Measurements from ENCODE around the gene ESYT2.
"Not testable (repeated sequence)": the region's sequence is repeated elsewhere in the genome, so short reads cannot be mapped to it uniquely, and the experiment has no call there.

Gene ESYT2

DNA sequence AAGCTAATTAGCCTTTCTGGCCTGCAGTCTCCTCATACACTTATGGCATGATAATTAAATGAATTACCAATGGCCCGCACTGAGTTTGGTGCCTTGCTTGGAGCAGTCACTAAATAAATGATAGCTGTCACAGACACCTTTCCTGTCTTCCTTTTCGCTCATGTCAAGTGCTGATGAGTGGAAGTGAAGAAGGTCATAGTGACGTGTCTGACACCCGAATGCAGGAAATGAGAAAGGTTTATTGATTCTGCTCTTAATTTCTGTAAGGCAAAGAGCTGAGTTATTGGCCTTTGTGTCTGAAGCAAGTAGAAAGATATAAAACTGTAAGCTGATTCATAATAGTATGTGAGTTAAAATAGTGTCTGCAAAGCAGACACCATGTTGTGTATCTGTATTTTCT is 13.2 kb upstream of the ESYT2 start:
- TF ChIP-seq EZH2 (optimal IDR thresholded peaks at IDR 0.05; ENCODE audit: low read depth, low read length) (no peak), EZH2phosphoT487 (IDR thresholded peaks at IDR 0.05; ENCODE audit: low read length) (no peak)
- TF ChIP-seq, protein P1, sequence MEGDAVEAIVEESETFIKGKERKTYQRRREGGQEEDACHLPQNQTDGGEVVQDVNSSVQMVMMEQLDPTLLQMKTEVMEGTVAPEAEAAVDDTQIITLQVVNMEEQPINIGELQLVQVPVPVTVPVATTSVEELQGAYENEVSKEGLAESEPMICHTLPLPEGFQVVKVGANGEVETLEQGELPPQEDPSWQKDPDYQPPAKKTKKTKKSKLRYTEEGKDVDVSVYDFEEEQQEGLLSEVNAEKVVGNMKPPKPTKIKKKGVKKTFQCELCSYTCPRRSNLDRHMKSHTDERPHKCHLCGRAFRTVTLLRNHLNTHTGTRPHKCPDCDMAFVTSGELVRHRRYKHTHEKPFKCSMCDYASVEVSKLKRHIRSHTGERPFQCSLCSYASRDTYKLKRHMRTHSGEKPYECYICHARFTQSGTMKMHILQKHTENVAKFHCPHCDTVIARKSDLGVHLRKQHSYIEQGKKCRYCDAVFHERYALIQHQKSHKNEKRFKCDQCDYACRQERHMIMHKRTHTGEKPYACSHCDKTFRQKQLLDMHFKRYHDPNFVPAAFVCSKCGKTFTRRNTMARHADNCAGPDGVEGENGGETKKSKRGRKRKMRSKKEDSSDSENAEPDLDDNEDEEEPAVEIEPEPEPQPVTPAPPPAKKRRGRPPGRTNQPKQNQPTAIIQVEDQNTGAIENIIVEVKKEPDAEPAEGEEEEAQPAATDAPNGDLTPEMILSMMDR (IDR thresholded peaks at IDR 0.05; ENCODE audit: low read length): no peak
- H3K9me3 ChIP-seq (replicated peaks; ENCODE audit: insufficient read depth, low read length): no peaks in the 10 kb centered on the region
- DNase-seq: no peak

DNA sequence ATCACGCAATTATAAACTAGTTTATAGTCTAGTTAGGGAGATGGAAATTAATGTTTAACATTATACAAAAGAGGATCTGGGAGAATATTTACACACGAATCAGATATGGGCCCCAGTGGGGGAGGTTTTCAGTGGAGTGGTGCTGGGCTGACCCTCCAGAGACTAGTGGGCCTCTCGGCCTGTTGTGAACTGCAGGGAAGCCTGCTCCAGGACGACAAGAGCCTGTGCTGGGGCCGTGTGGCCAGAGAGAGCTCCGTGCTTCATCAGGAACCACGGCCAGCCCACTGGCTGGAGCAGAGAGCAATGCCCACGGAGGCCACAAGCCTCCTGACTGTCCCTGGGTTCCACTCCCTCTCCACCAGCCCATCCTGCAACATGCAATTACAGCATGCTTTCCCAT is 11.3 kb upstream of the ESYT2 start:
- H3K4me2 ChIP-seq (ENCODE audit: low read depth, low read length): no peak overlapping the region
- no peaks in the 10 kb centered on the region for H3K36me3 ChIP-seq (replicated peaks; ENCODE audit: insufficient read depth, low read length)
- H2AFZ ChIP-seq (ENCODE audit: low read length): no peak overlapping the region
- H4K20me1 ChIP-seq (ENCODE audit: insufficient read depth, low read length): 0 out of 2 replicates have a peak, but pooled peaks cover 4% of the 10 kb centered on the region
- no peaks in the 10 kb centered on the region for H3K9me3 ChIP-seq (replicated peaks; ENCODE audit: insufficient read depth, low read length)
- no peak overlapping the region for H3K9ac ChIP-seq (ENCODE audit: low read length)
- no peak for TF ChIP-seq EZH2phosphoT487 (IDR thresholded peaks at IDR 0.05; ENCODE audit: low read length)
- TF ChIP-seq, protein P1 (IDR thresholded peaks at IDR 0.05; ENCODE audit: low read length): no peak
- TF ChIP-seq EZH2 (optimal IDR thresholded peaks at IDR 0.05; ENCODE audit: low read depth, low read length): no peak
- H3K79me2 ChIP-seq (ENCODE audit: low read length): no peaks in the 10 kb centered on the region
- H3K9me2 ChIP-seq (replicated peaks; ENCODE audit: insufficient read depth, low read length): no peaks in the 10 kb centered on the region
- no peaks in the 10 kb centered on the region for H3K27me3 ChIP-seq (replicated peaks; ENCODE audit: insufficient read depth, low read length)
- no peaks in the 10 kb centered on the region for H3F3A ChIP-seq (ENCODE audit: insufficient read depth, low read length)
- no peak overlapping the region for H3K27ac ChIP-seq (ENCODE audit: low read length)
- no peaks in the 10 kb centered on the region for H3K4me1 ChIP-seq (ENCODE audit: low read length)
- no peak overlapping the region for H3K4me3 ChIP-seq (ENCODE audit: low read length)
- no peak for DNase-seq

More for the DNA sequence above, 13.2 kb upstream of the ESYT2 start:
- Histone ChIP-seq H3F3A (ENCODE audit: insufficient read depth, low read length) (no peaks in the 10 kb centered on the region), H3K4me2 (ENCODE audit: low read depth, low read length) (no peak overlapping the region), H3K4me1 (ENCODE audit: low read length) (no peaks in the 10 kb centered on the region), H3K9ac (ENCODE audit: low read length) (no peak overlapping the region), H3K27me3 (replicated peaks; ENCODE audit: insufficient read depth, low read length) (no peaks in the 10 kb centered on the region), H3K79me2 (ENCODE audit: low read length) (no peaks in the 10 kb centered on the region), H3K36me3 (replicated peaks; ENCODE audit: insufficient read depth, low read length) (no peaks in the 10 kb centered on the region), H3K27ac (ENCODE audit: low read length) (no peak overlapping the region), H3K9me2 (replicated peaks; ENCODE audit: insufficient read depth, low read length) (no peaks in the 10 kb centered on the region), H3K4me3 (ENCODE audit: low read length) (no peak overlapping the region), H4K20me1 (ENCODE audit: insufficient read depth, low read length) (no peaks in the 10 kb centered on the region), H2AFZ (ENCODE audit: low read length) (no peak overlapping the region)

DNA sequence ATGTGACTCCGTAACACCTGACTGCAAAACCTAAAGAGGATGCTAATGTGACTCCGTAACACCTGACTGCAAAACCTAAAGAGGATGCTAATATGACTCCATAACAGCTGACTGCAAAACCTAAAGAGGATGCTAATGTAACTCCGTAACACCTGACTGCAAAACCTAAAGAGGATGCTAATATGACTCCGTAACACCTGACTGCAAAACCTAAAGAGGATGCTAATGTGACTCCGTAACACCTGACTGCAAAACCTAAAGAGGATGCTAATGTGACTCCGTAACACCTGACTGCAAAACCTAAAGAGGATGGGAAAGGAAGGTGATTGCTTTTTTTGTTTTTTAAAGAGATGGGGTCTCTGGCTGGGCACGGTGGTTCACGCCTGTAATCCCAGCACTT is 9.9 kb upstream of the ESYT2 start:
- not testable (repeated sequence) for H3K4me2 ChIP-seq (ENCODE audit: low read depth, low read length); H3F3A ChIP-seq (ENCODE audit: insufficient read depth, low read length); DNase-seq; H3K9me2 ChIP-seq (replicated peaks; ENCODE audit: insufficient read depth, low read length); H3K27ac ChIP-seq (ENCODE audit: low read length); H3K9ac ChIP-seq (ENCODE audit: low read length); H3K79me2 ChIP-seq (ENCODE audit: low read length); H2AFZ ChIP-seq (ENCODE audit: low read length); H3K36me3 ChIP-seq (replicated peaks; ENCODE audit: insufficient read depth, low read length); H3K4me1 ChIP-seq (ENCODE audit: low read length); H3K27me3 ChIP-seq (replicated peaks; ENCODE audit: insufficient read depth, low read length); H4K20me1 ChIP-seq (ENCODE audit: insufficient read depth, low read length); H3K9me3 ChIP-seq (replicated peaks; ENCODE audit: insufficient read depth, low read length); H3K4me3 ChIP-seq (ENCODE audit: low read length)

DNA sequence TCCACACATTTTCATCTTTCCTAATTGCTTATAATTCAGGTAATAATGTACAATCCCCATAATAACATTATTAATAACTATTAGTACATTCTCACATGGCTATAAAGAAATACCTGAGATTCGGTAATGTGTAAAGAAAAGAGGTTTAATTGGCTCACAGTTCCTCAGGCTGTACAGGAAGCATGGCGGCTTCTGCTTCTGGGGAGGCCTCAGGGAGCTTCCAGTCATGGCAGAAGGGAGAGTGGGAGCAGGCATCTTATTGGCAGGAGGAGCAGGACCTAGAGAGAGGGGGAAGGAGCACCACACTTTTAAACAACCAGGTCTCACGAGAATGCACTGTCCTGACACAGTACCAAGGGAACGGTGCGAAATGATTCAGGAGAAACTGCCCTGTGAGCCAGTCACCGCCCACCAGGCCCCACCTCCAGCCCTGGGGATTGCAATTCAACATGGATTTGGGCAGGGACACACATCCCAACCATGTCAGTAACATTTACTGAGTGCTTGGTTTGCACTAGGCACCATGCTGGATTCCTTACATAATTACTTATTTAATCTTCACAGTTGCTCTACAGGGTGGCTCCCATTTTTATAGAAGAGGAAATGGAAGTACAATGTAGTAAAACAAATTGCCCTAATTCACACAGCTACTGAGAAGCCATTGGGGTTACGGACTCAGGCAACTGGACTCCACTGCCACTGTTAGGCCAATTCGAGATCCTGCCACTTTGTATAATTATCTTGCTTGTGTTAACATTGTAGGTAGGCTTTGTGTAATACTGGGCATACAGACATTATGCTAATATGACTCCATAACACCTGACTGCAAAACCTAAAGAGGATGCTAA is 8.7 kb upstream of the ESYT2 start:
- H3K79me2 ChIP-seq (ENCODE audit: low read length): no peaks in the 10 kb centered on the region
- no peak for DNase-seq
- H3K9ac ChIP-seq (ENCODE audit: low read length): no peak overlapping the region
- no peaks in the 10 kb centered on the region for H3K4me1 ChIP-seq (ENCODE audit: low read length)
- no peaks in the 10 kb centered on the region for H3K27me3 ChIP-seq (replicated peaks; ENCODE audit: insufficient read depth, low read length)
- H4K20me1 ChIP-seq (ENCODE audit: insufficient read depth, low read length): 0 out of 2 replicates have a peak, but pooled peaks cover 4% of the 10 kb centered on the region
- H3K4me3 ChIP-seq (ENCODE audit: low read length): no peak overlapping the region
- H3K27ac ChIP-seq (ENCODE audit: low read length): no peak overlapping the region
- H3K36me3 ChIP-seq (replicated peaks; ENCODE audit: insufficient read depth, low read length): no peaks in the 10 kb centered on the region
- no peak overlapping the region for H3K4me2 ChIP-seq (ENCODE audit: low read depth, low read length)
- TF ChIP-seq EZH2 (optimal IDR thresholded peaks at IDR 0.05; ENCODE audit: low read depth, low read length) (no peak), EZH2phosphoT487 (IDR thresholded peaks at IDR 0.05; ENCODE audit: low read length) (no peak)
- TF ChIP-seq, protein P1 (IDR thresholded peaks at IDR 0.05; ENCODE audit: low read length): no peak
- no peaks in the 10 kb centered on the region for H3F3A ChIP-seq (ENCODE audit: insufficient read depth, low read length)
- no peaks in the 10 kb centered on the region for H3K9me2 ChIP-seq (replicated peaks; ENCODE audit: insufficient read depth, low read length)
- H2AFZ ChIP-seq (ENCODE audit: low read length): no peak overlapping the region
- H3K9me3 ChIP-seq (replicated peaks; ENCODE audit: insufficient read depth, low read length): no peaks in the 10 kb centered on the region
